Fibroblast of mammary gland (primary cell): Measurements from ENCODE around the gene NEUROG2.
"Not testable (repeated sequence)": the region's sequence is repeated elsewhere in the genome, so short reads cannot be mapped to it uniquely, and the experiment has no call there.

Source experiments
- DNase-seq: peaks from one replicate; pipeline ENCODE4 v3.0.0-alpha.2; 2010; ENCODE audit warnings: low read depth
- H3K4me3 ChIP-seq: 2 replicates; pipeline ENCODE4 v1.5.1; 2011; ENCODE audit warnings: low read depth, mild to moderate bottlenecking, low read length, moderate library complexity; ENCODE audit not compliant: control insufficient read depth
- CTCF ChIP-seq: conservative IDR thresholded peaks from 2 replicates; pipeline ENCODE4 v1.5.1; 2011; ENCODE audit warnings: low read depth, low read length, inconsistent platforms; ENCODE audit not compliant: control insufficient read depth, insufficient read depth

The NEUROG2 gene

GRCh38 chr4:112536123-112536522 is 20.1 kb upstream of the NEUROG2 start:
- TF ChIP-seq CTCF, result no peak
- no peak overlapping the region for H3K4me3 ChIP-seq
- DNase-seq, result no peak

GRCh38 chr4:112532267-112532666 is 16.3 kb upstream of the NEUROG2 start:
- no peak overlapping the region for H3K4me3 ChIP-seq
- DNase-seq, result peak; percentile 70
- TF ChIP-seq CTCF, result no peak

DNA sequence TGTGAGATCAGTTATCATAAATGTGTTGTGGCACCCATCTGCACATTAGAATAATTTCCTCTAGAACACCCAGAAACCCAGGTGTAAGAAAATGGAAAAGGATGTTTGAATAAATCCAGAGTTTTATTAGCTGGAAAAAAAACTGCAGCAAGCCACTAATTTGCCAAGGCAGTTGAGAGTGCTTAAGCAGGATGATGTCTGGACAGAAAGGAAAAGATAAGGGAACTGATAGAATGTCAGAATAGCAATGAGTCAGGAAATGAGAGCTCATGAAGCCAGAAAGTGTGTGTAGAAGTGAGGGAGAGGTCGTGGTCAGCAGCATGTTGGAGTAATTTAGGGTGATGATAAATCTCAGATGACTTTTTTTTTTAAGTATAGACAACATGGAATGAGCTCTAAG is 15.2 kb upstream of the NEUROG2 start:
- no peak overlapping the region for H3K4me3 ChIP-seq
- TF ChIP-seq CTCF, result no peak
- DNase-seq, result no peak

GRCh38 chr4:112526061-112526460 is 10.1 kb upstream of the NEUROG2 start:
- DNase-seq, result no peak
- TF ChIP-seq CTCF, result no peak
- H3K4me3 ChIP-seq, result no peak overlapping the region

- H3K4me3 ChIP-seq, result peak overlapping the region; percentile 35
- no peak for DNase-seq
- peak; percentile 42 for TF ChIP-seq CTCF
These were observed 8.0 kb upstream of the NEUROG2 start for GRCh38 chr4:112523764-112524505.

- TF ChIP-seq CTCF, result no peak
- peak; percentile 43 for DNase-seq
- peak overlapping the region; percentile 35 for H3K4me3 ChIP-seq
These were observed 7.2 kb upstream of the NEUROG2 start for GRCh38 chr4:112523008-112523721.

DNA sequence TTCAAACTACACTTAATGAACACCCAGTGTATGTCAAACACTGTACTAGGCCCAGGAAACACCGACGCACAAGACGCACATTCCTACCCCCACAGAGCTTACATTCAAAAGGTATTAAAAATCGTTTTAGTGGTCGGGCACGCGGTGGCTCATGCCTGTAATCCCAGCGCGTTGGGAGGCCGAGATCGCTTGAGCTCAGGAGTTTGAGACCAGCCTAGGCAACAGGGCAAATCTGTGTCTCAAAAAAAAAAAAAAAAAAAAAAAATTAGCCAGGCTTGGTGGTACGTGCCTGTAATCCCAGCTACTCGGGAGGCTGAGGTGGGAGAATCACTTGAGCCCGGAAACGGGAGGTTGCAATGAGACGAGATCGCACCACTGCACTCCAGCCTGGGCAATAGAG is 6.5 kb upstream of the NEUROG2 start:
- not testable (repeated sequence) for H3K4me3 ChIP-seq, DNase-seq
